Measurements from ENCODE around the gene GRK2. TPM values are rescaled to one million over a fixed set of nuclear protein-coding genes. Genes with fewer than 3 reads are reported as not detected.
A peak's percentile ranks its signal among the peaks of the same experiment; 100 is the strongest.

Gene GRK2
- polyA plus RNA-seq, 1 donor (not counting 4 experiments of a cell fraction or from before 2014, with no cell fraction given), result 21.1 TPM

- no peaks in the 10 kb centered on the region for H3K27me3 ChIP-seq (ENCODE audit: control insufficient read depth, extremely low read depth, insufficient read depth, low read length)
- no peaks in the 10 kb centered on the region for H3K9me3 ChIP-seq (ENCODE audit: control insufficient read depth, low read depth, low read length)
- peaks cover 19% of the 10 kb centered on the region for H3K79me2 ChIP-seq (ENCODE audit: control insufficient read depth, insufficient read depth, low read length)
- peak overlapping the region; percentile 77 for H3K27ac ChIP-seq (ENCODE audit: control insufficient read depth, insufficient read depth, low read length)
- dilution Hi-C loops (cut with MboI; ENCODE audit: extremely low pct_ligation_motif_present, low sequenced_read_pairs), result no loop called here
- TF ChIP-seq EZH2 (IDR thresholded peaks at IDR 0.05; ENCODE audit: low read length), result no peak
- TF ChIP-seq CTCF (optimal IDR thresholded peaks at IDR 0.05 in 1 of 3, IDR thresholded peaks at IDR 0.05 in 1 of 3, conservative IDR thresholded peaks at IDR 0.05 in 1 of 3; ENCODE audit: extremely low read depth in 1 of 3, insufficient read depth in 2 of 3, low read length in 3 of 3), result no peak
- H2AFZ ChIP-seq (ENCODE audit: control insufficient read depth, low read length), result no peak overlapping the region
- peaks cover 35 to 75% of the 10 kb centered on the region in 2 experiments for H3K36me3 ChIP-seq (ENCODE audit: control insufficient read depth in 2 of 2, extremely low read depth in 1 of 2, insufficient read depth in 2 of 2, low read length in 2 of 2)
- peaks cover 3% of the 10 kb centered on the region for H4K20me1 ChIP-seq (ENCODE audit: control insufficient read depth, extremely low read depth, insufficient read depth, low read length)
- H3K9me1 ChIP-seq (ENCODE audit: control insufficient read depth, extremely low read depth, insufficient read depth, low read length), result peaks cover 2% of the 10 kb centered on the region
- peak overlapping the region in 1 of 3 experiments; percentile 19 for H3K4me3 ChIP-seq (ENCODE audit: control insufficient read depth in 2 of 3, extremely low read depth in 1 of 3, insufficient read depth in 2 of 3, low read depth in 1 of 3, low read length in 3 of 3)
- peak overlapping the region; percentile 52 for H3K9ac ChIP-seq (ENCODE audit: control insufficient read depth, extremely low read depth, insufficient read depth, low read length)
- peaks cover 32% of the 10 kb centered on the region for H3K4me1 ChIP-seq (ENCODE audit: control insufficient read depth, extremely low read depth, insufficient read depth, low read length)
- no peak for DNase-seq (ENCODE audit: low read depth, low spot score)
- peak overlapping the region; percentile 69 for H3K4me2 ChIP-seq (ENCODE audit: control insufficient read depth, extremely low read depth, insufficient read depth, low read depth, low read length)
- no peak for FAIRE-seq
Observed at GRCh38 chr11:67247946-67248550, 18.2 kb upstream of the GRK2 start.

GRCh38 chr11:67248653-67249052, 17.6 kb upstream of the GRK2 start:
- Histone ChIP-seq H3K4me1 (ENCODE audit: control insufficient read depth, extremely low read depth, insufficient read depth, low read length) (peaks cover 38% of the 10 kb centered on the region), H2AFZ (ENCODE audit: control insufficient read depth, low read length) (no peak overlapping the region), H4K20me1 (ENCODE audit: control insufficient read depth, extremely low read depth, insufficient read depth, low read length) (peaks cover 3% of the 10 kb centered on the region), H3K9me1 (ENCODE audit: control insufficient read depth, extremely low read depth, insufficient read depth, low read length) (peaks cover 2% of the 10 kb centered on the region), H3K4me2 (ENCODE audit: control insufficient read depth, extremely low read depth, insufficient read depth, low read depth, low read length) (peak overlapping the region; percentile 69), H3K9ac (ENCODE audit: control insufficient read depth, extremely low read depth, insufficient read depth, low read length) (peak overlapping the region; percentile 52), H3K9me3 (ENCODE audit: control insufficient read depth, low read depth, low read length) (no peaks in the 10 kb centered on the region), H3K27ac (ENCODE audit: control insufficient read depth, insufficient read depth, low read length) (peak overlapping the region; percentile 77), H3K79me2 (ENCODE audit: control insufficient read depth, insufficient read depth, low read length) (peaks cover 17% of the 10 kb centered on the region), H3K36me3 (ENCODE audit: control insufficient read depth in 2 of 2, extremely low read depth in 1 of 2, insufficient read depth in 2 of 2, low read length in 2 of 2) (peaks cover 35 to 80% of the 10 kb centered on the region in 2 experiments), H3K4me3 (ENCODE audit: control insufficient read depth in 2 of 3, extremely low read depth in 1 of 3, insufficient read depth in 2 of 3, low read depth in 1 of 3, low read length in 3 of 3) (peak overlapping the region in 1 of 3 experiments; percentile 19), H3K27me3 (ENCODE audit: control insufficient read depth, extremely low read depth, insufficient read depth, low read length) (no peaks in the 10 kb centered on the region)
- TF ChIP-seq CTCF (optimal IDR thresholded peaks at IDR 0.05 in 1 of 3, IDR thresholded peaks at IDR 0.05 in 1 of 3, conservative IDR thresholded peaks at IDR 0.05 in 1 of 3; ENCODE audit: extremely low read depth in 1 of 3, insufficient read depth in 2 of 3, low read length in 3 of 3), result no peak
- TF ChIP-seq EZH2 (IDR thresholded peaks at IDR 0.05; ENCODE audit: low read length), result no peak
- dilution Hi-C loops (cut with MboI; ENCODE audit: extremely low pct_ligation_motif_present, low sequenced_read_pairs), result no loop called here
- FAIRE-seq (peak; percentile 26), DNase-seq (ENCODE audit: low read depth, low spot score) (peak; percentile 79)

All from keratinocyte (primary cell).